ENCODE results near the gene FOSB. TPM values are rescaled to one million over a fixed set of nuclear protein-coding genes. Genes with fewer than 3 reads are reported as not detected.
A peak's percentile ranks its signal among the peaks of the same experiment; 100 is the strongest.
"Not testable (repeated sequence)": the region's sequence is repeated elsewhere in the genome, so short reads cannot be mapped to it uniquely, and the experiment has no call there.

The FOSB gene
- total RNA-seq: 1.4 and 18.3 TPM in 2 replicates

DNA sequence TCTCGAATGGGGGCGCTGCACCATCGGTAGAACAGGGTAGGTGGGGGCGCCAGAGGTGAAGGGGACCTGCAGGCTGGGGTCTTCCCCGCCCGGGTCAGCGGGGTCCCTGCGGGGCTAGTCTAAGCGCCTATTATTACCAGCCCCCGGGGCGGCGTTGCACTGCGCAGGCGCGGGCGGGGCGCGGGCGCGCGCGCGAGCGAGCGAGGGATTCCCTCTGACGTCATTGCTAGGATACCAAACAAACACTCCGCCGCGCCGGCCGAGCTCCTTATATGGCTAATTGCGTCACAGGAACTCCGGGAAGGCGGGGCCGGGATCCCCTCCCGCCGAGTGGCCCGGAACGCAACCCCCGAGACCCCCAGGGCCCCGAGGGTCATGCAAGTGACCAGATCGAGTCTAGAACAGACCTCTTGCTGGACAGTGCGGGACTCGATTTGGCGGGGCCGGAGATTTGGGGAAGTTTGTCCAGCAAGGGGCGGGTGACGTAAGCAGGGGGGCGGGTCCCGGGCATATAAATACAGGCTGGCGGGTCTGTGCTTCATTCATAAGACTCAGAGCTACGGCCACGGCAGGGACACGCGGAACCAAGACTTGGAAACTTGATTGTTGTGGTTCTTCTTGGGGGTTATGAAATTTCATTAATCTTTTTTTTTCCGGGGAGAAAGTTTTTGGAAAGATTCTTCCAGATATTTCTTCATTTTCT lies at the start of gene FOSB:
Gene FOSB (plus strand): TSS at position 541 of the 703 bp plus-strand sequence. CDS start 591 bp downstream, outside the sequence.
- peak; percentile 82 for DNase-seq (ENCODE audit: low read depth)

DNA sequence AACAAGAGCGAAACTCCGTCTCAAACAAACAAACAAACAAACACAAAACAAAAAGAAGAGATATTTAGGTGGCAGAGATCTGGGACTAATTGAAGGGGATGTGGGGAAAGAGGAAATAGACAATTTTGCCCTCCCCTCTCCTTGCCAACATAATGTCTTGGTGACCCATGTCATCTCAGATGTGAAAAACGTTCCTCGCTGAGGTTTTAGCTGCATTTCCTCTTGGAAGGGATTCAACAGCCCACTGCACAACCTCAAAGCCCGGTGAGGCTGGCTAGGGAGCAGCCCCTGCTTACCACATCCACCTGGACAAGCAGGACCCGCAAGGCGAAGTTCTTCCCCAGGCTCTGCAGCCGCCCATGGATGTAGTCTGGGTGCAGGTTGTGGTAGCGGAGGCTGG lies 49.0 kb upstream of the FOSB start:
- DNase-seq (ENCODE audit: low read depth): no peak

DNA sequence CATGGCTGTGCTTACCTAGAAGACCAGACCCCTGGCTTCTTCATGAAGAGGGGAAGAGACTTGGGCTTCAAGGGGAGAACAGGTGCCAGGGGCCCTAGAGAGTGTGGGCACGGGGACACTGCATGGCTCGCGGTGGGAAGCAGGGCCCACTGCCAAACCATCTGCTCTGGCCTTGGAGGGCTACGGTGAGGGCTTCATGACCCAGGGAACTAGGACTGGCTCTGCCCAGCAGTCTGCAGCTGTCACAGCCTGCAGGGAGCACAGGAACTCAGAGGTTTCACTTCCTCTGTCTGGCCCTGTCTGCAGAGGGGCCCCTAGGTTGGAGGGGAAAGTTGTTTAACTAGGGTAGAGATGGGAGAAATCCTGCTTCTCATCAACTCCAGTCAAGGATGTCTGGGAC lies 48.4 kb upstream of the FOSB start:
- no peak for DNase-seq (ENCODE audit: low read depth)

DNA sequence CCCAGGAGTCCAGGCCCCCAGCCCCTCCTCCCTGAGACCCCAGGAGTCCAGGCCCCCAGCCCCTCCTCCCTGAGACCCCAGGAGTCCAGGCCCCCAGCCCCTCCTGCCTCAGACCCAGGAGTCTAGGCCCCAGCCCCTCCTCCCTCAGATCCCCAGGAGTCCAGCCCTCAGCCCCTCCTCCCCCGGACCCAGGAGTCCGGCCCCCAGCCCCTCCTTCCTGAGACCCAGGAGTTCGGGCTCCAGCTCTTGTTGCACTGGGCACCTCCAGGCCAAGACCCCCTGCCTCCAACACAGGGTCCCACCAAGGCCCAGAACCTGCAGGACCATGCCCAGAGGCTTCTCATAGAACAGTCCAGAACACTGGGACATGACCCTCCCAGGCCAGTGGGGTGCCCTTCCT lies 47.9 kb upstream of the FOSB start:
- no peak for DNase-seq (ENCODE audit: low read depth)

DNA sequence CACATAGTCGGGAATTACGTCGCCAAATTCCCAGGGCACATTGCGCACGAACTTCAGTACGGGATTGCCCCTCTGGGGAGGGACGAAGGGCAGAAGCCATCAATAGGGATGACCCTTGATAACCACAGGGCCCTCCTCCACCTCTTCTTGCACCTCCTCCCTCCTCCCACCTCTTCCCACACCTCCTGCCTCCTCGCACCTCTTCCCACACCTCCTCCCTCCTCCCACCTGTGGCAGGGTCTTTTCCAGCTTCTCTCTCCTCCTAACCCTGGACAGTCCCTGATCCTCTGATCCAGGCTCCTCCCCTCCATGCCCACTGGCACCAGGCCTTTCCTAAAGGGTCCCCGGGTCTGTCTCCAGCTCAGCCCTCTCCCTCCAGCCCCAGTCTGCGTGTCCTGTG lies 47.4 kb upstream of the FOSB start:
- DNase-seq (ENCODE audit: low read depth): no peak

DNA sequence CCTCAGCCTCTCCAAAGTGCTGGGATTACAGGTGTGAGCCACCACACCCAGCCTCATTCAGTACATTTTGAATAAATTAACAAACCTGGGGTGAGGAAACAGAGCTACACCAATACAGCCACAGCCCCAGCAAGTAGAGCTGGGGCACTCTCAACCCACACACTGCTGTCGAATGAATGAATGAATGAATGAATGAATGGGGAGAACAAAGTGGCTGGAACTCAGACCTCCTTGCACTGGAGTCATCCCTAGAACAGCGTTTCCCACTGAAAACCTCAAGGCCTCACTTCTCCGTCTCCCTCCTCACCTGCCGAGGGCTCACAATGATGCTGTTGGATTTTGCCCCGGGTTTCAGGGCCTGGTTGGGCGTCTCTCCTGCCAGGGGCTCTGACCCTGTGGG lies 46.9 kb upstream of the FOSB start:
- DNase-seq (ENCODE audit: low read depth): no peak

DNA sequence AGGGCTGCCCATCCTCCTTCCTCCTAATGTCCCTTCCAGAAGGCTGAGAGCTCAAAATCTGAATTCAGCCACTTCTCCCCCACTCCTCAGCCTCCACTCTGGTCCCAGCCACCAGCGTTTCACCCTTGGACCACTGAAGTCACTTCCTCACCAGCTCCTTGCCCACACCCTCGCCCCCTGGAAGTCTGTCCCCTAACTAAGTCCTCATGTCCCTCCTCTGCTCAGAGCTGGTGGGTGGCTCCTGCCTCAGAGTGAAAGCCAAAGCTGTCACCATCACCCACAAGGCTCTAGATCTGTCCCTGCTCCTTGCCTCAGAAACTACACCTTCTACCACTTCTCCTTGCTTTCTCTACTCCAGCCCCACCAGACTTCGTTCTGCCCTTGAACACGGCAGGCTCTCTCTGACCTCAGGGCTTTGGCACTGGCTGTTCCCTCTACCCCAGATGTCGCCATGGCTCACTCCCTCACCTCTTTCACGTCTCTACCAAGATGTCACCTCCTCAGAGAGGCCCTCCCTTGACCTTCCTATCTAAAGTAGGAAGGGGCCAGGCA lies 45.8 kb upstream of the FOSB start:
- DNase-seq (ENCODE audit: low read depth): no peak

DNA sequence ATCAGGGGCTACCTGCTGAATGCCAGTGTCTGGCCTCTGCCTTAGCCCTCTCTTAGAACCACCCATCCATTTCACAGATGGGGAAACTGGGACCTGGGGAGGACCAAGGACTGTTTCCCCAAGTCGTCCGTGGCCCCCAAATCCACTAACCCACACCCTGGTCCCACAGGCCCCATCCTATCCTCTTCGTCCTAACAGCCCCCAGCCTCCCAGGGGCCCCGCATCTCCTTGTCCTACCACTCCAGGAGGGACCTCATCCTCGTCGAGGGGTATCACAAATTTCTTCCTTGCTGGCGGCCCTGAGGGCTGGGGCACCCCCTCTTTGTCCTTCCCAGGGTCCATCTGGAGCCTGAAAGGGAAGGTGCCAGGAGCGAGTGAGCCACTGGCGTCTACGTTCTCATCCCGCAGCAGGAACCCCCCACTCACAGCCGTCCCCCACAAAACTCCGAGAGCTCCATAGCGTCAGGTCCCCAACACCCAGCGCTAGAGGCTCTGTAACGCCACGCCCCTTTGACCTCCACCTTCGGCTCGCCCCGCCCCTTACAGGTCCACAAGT lies 44.7 kb upstream of the FOSB start:
- DNase-seq (ENCODE audit: low read depth): no peak

DNA sequence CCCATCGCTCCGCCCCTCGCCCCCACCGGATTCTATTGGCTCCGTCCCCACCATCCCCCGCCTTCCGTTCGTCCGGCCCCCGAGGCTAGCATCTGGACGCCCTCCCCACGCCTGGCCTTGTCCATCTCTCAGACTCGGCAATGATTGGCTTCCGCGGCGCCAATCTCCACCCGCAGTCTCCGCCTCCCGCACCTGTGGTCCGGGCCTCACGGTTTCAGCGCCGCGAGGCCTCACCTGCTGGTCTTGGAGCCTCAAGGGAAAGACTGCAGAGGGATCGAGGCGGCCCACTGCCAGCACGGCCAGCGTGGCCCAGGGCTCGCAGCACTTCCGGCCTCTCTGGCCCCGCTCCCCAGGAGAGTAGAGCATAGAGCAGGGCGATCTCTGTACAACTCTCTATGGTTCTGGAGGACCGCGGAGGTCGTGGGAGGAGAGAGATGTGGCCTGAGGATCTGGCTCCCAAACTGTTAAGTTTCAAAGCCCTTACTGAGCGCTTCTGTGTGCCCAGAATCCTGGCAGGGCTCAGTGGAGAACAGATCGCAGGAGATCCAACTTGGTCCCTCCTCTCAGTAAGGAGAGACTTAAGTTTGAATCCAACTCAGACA lies 44.1 kb upstream of the FOSB start, which contains the start of gene ERCC1:
Gene ERCC1 (minus strand): TSS at position 329 of the 602 bp plus-strand sequence. CDS start 543 bp downstream, outside the sequence.
- DNase-seq (ENCODE audit: low read depth): peak; percentile 84

DNA sequence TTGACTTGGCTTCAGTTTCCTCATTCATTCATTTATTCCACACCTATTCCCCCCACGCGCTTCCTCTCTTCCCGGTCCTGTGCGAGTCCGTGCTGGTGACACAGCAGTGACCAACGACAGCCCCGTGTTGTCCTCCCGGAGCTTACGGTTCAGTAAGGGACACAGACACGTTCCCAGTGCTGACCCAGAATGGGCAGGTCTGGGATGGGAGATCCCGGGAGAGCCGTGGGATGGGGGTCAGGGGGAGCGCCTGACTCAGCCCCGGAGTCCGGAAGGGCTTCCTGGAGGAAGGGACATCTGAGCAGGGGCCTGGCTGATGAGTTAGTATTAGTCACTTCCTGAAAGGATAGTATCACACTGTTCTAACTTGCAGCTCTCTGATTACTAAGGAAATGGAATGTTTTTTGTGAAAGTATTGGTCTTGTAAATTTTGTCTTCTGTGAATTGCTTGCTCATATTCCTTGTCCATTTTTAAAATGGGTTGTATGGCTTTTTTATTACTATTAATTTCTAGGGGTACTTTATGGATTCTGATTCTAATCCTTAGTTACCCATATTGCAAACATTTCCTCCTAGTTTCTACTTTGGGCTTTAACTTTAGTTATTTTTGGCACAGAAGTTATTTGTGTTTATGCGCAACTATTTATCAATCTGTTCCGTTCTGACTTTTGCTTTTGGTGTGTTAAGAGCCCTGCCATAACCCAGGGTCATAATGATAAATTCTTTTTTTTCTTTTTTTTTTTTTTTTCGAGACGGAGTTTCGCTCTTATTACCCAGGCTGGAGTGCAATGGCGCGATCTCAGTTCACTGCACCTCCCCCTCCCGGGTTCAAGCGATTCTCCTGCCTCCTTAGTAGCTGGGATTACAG lies 43.4 kb upstream of the FOSB start:
- peak; percentile 93 for DNase-seq (ENCODE audit: low read depth)

DNA sequence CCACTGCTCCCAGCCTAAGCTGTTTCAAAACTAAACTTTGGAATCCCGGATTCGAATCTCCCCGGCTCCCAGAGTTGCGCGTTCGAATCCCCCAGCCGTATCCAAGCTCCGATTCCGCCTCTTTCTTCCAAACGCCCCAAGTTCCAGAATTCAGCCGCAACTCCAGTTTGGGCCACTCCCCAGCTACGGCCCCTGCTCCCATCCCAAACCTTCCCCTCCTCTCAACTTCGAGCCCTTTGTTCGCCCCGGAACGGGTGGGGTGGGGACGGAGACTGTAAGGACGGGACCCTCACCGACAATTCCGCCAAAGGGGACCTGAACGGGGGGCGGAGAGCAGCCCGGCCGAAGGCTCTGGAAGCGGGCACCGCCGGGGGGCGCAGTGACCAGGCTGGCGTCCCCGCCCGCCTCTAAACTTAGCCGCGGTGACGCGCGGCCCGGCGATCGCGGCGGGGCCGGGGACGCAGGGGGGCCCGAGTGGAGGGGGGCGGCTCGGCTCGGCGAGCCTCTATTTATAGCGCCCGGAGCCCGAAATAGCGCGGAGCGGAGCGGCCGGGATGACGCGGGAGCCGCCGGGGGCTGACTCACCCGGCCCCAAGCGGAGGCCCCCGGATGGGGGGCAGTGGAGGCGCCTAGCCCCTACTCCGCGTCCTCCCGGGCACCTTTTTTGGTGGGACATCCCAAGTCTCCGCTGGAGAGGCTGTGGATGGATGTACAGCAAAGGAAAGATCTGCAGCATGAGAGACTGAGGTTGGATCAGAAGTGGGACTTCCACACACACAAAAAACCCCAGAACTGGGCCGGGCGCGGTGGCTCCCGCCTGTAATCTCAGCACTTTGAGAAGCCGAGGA lies 39.2 kb upstream of the FOSB start:
- no peak for DNase-seq (ENCODE audit: low read depth)

DNA sequence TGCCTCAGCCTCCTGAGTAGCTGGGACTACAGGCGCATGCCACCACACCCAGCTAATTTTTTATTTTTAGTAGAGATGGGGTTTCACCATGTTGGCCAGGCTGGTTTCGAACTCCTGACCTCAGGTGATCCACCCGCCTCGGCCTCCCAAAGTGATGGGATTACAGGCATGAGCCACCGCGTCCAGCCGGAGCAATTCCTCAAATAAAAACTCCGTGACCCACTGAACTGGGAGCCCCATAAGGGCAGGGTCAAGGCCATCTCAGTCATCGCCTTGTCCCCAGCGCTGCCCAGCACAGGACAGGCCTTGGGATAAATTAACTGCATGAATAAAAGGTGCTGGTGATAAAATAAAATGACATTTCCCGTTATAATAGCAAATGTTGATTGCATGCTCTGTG lies 37.9 kb upstream of the FOSB start:
- not testable (repeated sequence) for DNase-seq (ENCODE audit: low read depth)

DNA sequence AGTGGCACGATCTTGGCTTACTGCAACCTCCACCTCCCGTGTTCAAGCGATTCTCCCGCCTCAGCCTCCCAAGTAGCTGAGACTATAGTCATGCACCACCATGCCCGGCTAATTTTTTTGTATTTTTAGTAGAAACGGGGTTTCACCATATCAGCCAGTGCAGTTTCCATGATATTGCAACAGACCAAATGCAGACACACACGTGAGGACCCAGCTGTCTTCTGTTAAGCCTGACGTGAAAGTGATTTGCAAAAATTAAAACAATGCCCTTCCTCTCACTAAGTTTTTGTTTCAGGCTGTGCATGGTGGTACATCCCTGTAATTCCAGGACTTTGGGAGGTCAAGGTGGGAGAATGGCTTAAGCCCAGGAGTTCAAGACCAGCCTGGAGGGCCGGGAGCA lies 36.8 kb upstream of the FOSB start:
- not testable (repeated sequence) for DNase-seq (ENCODE audit: low read depth)

DNA sequence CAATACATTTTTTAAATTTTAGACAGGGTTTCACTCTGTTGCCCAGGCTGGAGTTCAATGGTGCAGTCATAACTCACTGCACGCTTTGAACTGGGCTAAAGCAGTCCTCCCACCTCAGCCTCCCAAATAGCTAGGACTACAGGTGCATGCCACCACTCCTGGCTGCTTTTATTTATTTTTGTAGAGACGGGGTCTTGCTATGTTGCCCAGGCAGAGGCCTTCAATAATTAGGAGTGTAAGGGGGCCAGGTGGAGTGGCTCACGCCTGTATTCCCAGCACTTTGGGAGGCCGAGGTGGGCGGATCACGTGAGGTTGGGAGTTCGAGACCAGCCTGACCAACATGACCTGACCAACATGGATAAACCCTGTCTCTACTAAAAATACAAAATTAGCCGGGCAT lies 35.3 kb upstream of the FOSB start:
- DNase-seq (ENCODE audit: low read depth): not testable (repeated sequence)

DNA sequence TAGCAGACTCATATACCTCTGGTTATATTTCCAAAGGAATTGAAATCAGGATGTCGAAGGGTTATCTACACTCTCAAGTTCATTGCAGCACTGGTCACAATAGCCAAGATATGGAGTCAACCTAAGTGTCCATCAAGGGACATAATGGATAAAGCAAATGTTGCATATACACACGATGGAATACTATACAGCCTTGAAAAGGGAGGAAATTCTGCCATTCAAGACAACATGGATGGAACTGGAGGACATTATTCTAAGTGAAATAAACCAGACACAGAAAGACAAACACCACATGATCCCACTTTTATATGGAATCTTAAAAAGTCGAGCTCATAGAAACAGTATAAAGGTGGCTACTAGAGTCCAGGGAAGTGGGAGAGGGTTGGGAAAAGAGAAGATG lies 30.5 kb upstream of the FOSB start:
- DNase-seq (ENCODE audit: low read depth): no peak

DNA sequence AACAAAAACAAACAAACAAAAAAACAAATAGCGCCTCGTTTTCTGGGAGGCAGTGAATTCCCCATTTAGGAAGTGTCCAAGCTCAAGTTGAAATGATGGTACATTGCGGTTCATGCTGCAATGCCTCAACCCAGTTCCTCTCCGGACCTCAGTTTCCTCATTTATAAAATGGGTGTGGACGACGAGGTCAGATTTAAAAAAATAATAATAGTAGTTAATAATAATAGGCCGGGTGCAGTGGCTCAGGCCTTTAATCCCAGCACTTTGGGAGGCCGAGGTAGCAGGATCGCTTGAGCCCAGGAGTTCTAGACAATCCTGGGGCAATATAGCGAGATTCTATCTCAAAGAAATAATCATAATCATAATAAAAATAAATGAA lies 28.6 kb upstream of the FOSB start:
- DNase-seq (ENCODE audit: low read depth): no peak

DNA sequence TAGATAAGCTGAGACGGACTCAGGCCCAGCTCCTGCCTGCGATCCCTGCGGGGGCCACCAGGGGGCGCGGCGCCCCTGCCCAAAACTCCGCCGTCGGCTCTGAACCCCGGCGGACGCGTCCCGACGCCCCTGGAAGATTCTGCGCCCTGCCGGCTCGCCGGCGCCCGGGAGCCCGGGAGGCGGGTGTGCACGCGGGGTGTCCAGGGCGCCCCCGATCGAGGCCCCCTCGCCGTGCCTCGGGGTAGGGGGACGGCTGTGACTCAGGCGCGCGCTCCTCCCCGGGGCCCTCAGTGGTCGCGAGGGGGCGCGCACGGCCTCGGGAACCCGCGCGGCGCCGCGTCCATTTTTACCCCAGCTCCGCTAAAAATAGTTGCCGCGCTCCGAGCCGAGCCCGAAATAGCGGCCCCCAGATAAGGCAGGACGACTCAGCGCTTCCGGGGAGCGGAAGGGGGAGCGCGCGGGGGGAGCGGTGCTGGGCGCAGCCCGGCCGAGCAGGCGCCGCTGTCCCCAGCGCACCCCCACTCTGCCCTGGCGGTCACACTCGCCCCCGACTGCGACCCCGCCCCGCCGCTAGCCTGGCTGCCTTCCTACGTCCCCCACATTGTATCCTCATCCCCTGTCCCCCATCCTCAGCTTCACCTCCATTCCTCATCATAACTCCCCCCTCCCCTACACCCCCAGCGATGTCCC lies 28.1 kb upstream of the FOSB start:
- no peak for DNase-seq (ENCODE audit: low read depth)

DNA sequence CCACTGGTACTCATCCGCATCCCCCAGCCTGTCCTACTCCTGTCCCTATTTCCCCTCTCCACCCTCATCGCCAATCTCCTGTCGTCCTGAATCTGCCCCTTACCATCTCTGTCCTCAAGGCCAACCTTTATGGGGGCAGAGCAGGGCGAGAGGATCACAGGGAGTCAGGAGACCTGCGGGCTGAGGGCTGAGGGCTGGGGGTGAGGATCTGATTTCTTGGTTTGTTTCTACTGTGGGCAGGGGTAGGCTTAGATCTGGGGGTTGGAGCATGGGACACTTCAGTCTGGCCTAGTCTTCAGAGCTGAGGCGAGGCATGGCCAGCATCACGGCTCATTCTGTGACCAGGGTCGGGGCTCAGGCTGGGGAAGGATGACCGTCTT lies 27.5 kb upstream of the FOSB start:
- DNase-seq (ENCODE audit: low read depth): no peak

DNA sequence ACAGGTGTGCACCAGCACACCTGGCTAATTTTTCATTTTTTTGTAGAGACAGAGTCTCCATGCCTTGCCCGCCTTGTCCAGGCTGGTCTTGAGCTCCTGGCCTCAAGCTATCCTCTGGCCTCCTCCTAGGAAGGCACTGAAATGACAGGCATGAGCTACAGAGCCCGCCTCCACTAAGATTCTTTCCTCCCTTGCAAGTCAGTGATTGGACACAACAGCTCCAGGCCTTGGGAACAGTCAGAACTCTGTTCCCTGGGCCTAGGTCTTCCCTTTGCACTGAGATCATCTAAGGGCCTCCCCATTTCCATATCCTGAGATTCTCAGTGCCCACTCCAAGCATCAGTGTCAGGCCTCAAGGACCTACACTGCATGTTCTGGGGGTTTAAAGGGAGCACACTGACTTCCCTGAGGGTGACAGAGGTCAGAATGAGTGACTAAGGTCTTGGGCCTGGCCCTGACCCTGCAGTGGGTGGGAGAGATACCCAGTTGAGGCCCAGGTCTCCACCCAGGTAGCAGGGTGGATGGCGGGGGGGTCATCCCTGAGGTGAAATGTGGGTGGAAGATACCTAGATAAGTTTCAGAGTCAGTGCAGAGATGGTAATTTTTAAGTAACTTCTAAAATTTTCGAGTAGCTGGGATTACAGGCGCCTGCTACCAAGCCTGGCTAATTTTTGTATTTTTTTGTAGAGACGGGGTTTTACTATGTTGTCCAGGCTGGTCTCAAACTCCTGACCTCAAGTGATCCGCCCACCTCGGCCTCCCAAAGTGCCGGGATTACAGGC lies 26.7 kb upstream of the FOSB start:
- DNase-seq (ENCODE audit: low read depth): no peak

DNA sequence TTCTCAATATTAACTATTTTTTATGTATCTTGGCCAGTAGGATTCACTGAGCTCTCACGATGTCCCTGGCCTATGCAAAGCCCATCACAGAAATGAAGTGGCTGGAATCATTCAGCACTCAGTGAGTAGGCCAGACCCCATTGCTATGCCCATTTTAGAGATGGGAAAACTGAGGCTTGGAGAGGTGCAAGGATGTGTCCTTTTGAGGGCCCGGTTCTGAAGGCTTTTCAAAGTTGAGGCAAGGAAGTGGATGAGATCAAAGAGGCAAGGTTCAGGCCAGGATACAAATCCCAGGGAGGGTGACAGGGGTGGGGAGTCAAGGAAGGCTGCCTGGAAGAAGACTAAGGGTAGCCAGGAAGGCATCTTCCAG lies 25.4 kb upstream of the FOSB start:
- DNase-seq (ENCODE audit: low read depth): no peak
